ENCODE results near the gene FAT1. TPM values are rescaled to one million over a fixed set of nuclear protein-coding genes. Genes with fewer than 3 reads are reported as not detected.

The FAT1 gene
- total and polyA plus RNA-seq, 9 of the 15 experiments (the other 6 are each of a cell fraction or from before 2014, with no cell fraction given), result 6.0 to 38.4 (median 21.4) TPM

- FAIRE-seq (no peak), DNase-seq (ENCODE audit: extremely low read depth in 1 of 4, low spot score in 3 of 4) (no peak), ATAC-seq (0 out of 3 replicates have a peak, but pooled peaks have one; percentile 34)
- no peak overlapping the region for H3K4me2 ChIP-seq (ENCODE audit: insufficient read depth, low read length)
- no peak overlapping the region for H3K27ac ChIP-seq (ENCODE audit: extremely low read depth, low read depth, low read length)
- intact Hi-C loops (cut with micrococcal nuclease), result no loop called here
- H3K27me3 ChIP-seq (ENCODE audit: control insufficient read depth in 2 of 2, insufficient read depth in 2 of 2, low read length in 2 of 2), result peaks cover 5 to 19% of the 10 kb centered on the region in 2 experiments; a peak in 3 of 5 replicates
- no peak overlapping the region for H2AFZ ChIP-seq (ENCODE audit: low read depth, low read length)
- H3K9ac ChIP-seq (ENCODE audit: insufficient read depth in 1 of 2, low read depth in 2 of 2, low read length in 2 of 2), result no peak overlapping the region
- no peaks in the 10 kb centered on the region for H3K9me3 ChIP-seq (replicated peaks; ENCODE audit: control insufficient read depth, insufficient read depth, low read depth, low read length)
- BruUV-seq (replicated peaks), result no TSS peak
- 0% methylated on average over 3 of the region's 3 CpGs for WGBS (ENCODE audit: insufficient coverage, low coverage, missing lambda C conversion rate)
- no peaks in the 10 kb centered on the region for H3K79me2 ChIP-seq (ENCODE audit: control insufficient read depth, insufficient read depth, low read length)
- no peaks in the 10 kb centered on the region for H4K20me1 ChIP-seq (replicated peaks; ENCODE audit: control insufficient read depth, insufficient read depth, low read length)
- CTCF ChIA-PET (ENCODE audit: low intra/inter-chr PET ratio), result no interaction called here
- in situ Hi-C loops (cut with MboI), result no loop called here
- no peaks in the 10 kb centered on the region for H3K36me3 ChIP-seq (ENCODE audit: control insufficient read depth, insufficient read depth, low read length)
- peaks cover 0 to 8% of the 10 kb centered on the region in 2 experiments; a peak in 1 of 5 replicates for H3K4me1 ChIP-seq (replicated peaks in 1 of 2; ENCODE audit: control insufficient read depth in 2 of 2, insufficient read depth in 2 of 2, low read length in 2 of 2)
- H3K9me1 ChIP-seq (ENCODE audit: control insufficient read depth, insufficient read depth, low read length), result no peaks in the 10 kb centered on the region
- H3K4me3 ChIP-seq, result no peak overlapping the region
- POLR2A ChIA-PET, result no interaction called here
- TF ChIP-seq ARID3B (CRISPR knock-in tag; IDR thresholded peaks at IDR 0.05; ENCODE audit: borderline replicate concordance) (no peak), RBBP5 (IDR thresholded peaks at IDR 0.05; ENCODE audit: borderline replicate concordance, insufficient read depth, low read length, poor library complexity, severe bottlenecking) (no peak), CHD7 (IDR thresholded peaks at IDR 0.05; ENCODE audit: low read depth, low read length) (no peak), TAF15 (IDR thresholded peaks at IDR 0.05; ENCODE audit: low read depth, low read length) (no peak), ZFP36 (IDR thresholded peaks at IDR 0.05; ENCODE audit: low read depth, low read length, partially characterized antibody) (no peak), HNRNPUL1 (IDR thresholded peaks at IDR 0.05; ENCODE audit: low read length) (no peak), GATAD2B (IDR thresholded peaks at IDR 0.05; ENCODE audit: borderline replicate concordance) (no peak), ZBTB8A (IDR thresholded peaks at IDR 0.05; ENCODE audit: partially characterized antibody) (no peak), ZNF184 (CRISPR knock-in tag; IDR thresholded peaks at IDR 0.05) (no peak), EGR1 (conservative IDR thresholded peaks at IDR 0.05) (no peak)
These were observed 166.2 kb downstream of the FAT1 start for GRCh38 chr4:186557486-186557885.
